Measurements from ENCODE around the gene NOTCH3. TPM values are rescaled to one million over a fixed set of nuclear protein-coding genes. Genes with fewer than 3 reads are reported as not detected.

Gene NOTCH3
- total RNA-seq, 1 donor from 2014 or later: 0.13 TPM

- peak; percentile 32 to 62 for DNase-seq (ENCODE audit: low read depth in 2 of 2)
Observed at GRCh38 chr19:15161028-15161984, 39.5 kb downstream of the NOTCH3 start.

GRCh38 chr19:15159251-15159650, 41.5 kb downstream of the NOTCH3 start:
- no peak for DNase-seq (ENCODE audit: low read depth in 2 of 2)

GRCh38 chr19:15156391-15156790, 44.4 kb downstream of the NOTCH3 start:
- DNase-seq (ENCODE audit: low read depth in 2 of 2): no peak

GRCh38 chr19:15155296-15155695, 45.5 kb downstream of the NOTCH3 start:
- no peak for DNase-seq (ENCODE audit: low read depth in 2 of 2)

- peak in 1 of 2 donors; percentile 63 for DNase-seq (ENCODE audit: low read depth in 2 of 2)
Observed at GRCh38 chr19:15154002-15154612, 46.7 kb downstream of the NOTCH3 start.

GRCh38 chr19:15149737-15150136, 51.1 kb downstream of the NOTCH3 start:
- DNase-seq (ENCODE audit: low read depth in 2 of 2): no peak

GRCh38 chr19:15147090-15147489, 53.7 kb downstream of the NOTCH3 start:
- no peak for DNase-seq (ENCODE audit: low read depth in 2 of 2)

GRCh38 chr19:15144046-15144646, 56.6 kb downstream of the NOTCH3 start:
- DNase-seq (ENCODE audit: low read depth in 2 of 2): no peak

- no peak for DNase-seq (ENCODE audit: low read depth in 2 of 2)
Observed at GRCh38 chr19:15142313-15142712, 58.5 kb downstream of the NOTCH3 start.

- DNase-seq (ENCODE audit: low read depth in 2 of 2): no peak
Observed at GRCh38 chr19:15141143-15141542, 59.7 kb downstream of the NOTCH3 start.

GRCh38 chr19:15138427-15138826, 62.4 kb downstream of the NOTCH3 start:
- DNase-seq (ENCODE audit: low read depth in 2 of 2): no peak

- DNase-seq (ENCODE audit: low read depth in 2 of 2): no peak
Observed at GRCh38 chr19:15137777-15138176, 63.0 kb downstream of the NOTCH3 start.

GRCh38 chr19:15136234-15136954, 64.4 kb downstream of the NOTCH3 start:
- no peak for DNase-seq (ENCODE audit: low read depth in 2 of 2)

GRCh38 chr19:15129856-15130585, 70.8 kb downstream of the NOTCH3 start:
- DNase-seq (ENCODE audit: low read depth in 2 of 2): no peak

- DNase-seq (ENCODE audit: low read depth in 2 of 2): no peak
Observed at GRCh38 chr19:15128162-15128770, 72.5 kb downstream of the NOTCH3 start.

GRCh38 chr19:15126131-15126910, 74.5 kb downstream of the NOTCH3 start:
- no peak for DNase-seq (ENCODE audit: low read depth in 2 of 2)

GRCh38 chr19:15125232-15126067, 75.3 kb downstream of the NOTCH3 start:
- DNase-seq (ENCODE audit: low read depth in 2 of 2): peak; percentile 94 to 98

GRCh38 chr19:15124572-15125231, 76.1 kb downstream of the NOTCH3 start:
- no peak for DNase-seq (ENCODE audit: low read depth in 2 of 2)
